ENCODE measurements around the gene TOPORS.

The TOPORS gene

DNA sequence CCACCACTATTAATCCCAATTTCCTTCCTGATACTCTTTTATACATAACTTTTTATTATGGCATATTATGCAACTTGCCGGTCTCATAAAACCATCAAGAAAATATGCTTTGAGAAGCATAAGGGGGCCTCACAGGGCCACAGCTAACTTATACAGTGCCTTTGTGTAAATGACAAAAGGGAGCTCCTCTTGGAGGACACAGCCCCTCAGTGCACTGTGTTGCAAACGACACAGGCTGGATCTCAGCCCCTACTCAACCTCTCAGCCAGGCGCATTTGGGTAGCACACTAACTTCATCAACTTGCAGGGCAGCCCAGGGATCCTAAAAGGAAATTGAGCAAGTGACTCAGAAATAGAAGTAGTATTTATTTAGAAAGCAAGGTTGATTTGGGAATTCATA is 61.8 kb downstream of the TOPORS start:
- no peak overlapping the region for H3K4me3 ChIP-seq (ENCODE audit: low read length)
- TF ChIP-seq, protein P1, sequence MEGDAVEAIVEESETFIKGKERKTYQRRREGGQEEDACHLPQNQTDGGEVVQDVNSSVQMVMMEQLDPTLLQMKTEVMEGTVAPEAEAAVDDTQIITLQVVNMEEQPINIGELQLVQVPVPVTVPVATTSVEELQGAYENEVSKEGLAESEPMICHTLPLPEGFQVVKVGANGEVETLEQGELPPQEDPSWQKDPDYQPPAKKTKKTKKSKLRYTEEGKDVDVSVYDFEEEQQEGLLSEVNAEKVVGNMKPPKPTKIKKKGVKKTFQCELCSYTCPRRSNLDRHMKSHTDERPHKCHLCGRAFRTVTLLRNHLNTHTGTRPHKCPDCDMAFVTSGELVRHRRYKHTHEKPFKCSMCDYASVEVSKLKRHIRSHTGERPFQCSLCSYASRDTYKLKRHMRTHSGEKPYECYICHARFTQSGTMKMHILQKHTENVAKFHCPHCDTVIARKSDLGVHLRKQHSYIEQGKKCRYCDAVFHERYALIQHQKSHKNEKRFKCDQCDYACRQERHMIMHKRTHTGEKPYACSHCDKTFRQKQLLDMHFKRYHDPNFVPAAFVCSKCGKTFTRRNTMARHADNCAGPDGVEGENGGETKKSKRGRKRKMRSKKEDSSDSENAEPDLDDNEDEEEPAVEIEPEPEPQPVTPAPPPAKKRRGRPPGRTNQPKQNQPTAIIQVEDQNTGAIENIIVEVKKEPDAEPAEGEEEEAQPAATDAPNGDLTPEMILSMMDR (IDR thresholded peaks at IDR 0.05; ENCODE audit: insufficient read depth, low read depth, low read length, missing control alignments), result no peak
- no peak for DNase-seq (ENCODE audit: low read depth)

Measured in epithelial cell of esophagus (primary cell).